ENCODE data around the gene CCDC102A.

Gene CCDC102A

DNA sequence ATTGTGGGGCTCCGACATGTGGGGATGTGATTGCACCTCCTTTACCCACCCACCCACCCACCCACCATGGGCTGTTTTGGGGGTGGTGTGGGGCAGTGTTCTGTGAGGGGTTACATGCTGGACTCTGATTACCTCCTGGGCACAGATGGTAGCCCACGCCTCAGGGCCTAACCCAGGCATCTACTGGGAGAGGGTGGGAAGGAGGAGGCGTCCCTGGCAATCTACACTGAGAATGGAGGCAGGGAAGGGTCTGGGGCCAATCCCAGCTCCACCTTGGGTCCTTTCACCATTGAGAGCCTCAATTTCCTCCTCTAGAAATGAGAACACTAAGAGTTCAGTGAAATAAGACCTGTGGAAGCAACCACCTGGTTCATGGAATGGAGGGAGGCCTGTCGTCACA is 38.3 kb downstream of the CCDC102A start:
- no peak for DNase-seq

DNA sequence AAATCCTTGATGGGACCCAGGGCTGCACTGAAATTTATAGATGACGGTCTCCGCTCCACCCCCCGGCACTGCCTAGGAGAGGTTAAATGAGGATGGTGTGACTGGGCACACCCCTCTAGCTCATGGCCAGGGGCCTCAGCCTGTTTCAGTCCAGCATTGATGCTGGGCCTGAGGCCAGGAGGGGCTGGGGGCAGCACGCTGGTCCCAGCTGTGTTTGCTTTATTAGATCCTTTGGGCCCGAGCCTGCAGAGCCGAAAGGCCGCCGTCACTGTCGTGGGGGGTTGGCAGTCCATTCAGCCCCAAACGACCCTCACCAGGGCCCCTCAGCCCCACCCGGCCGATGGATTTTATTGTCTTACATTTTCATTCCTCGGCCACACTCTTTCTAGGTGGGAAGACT is 39.2 kb downstream of the CCDC102A start:
- DNase-seq = no peak

- no peak for DNase-seq
Measured at GRCh38 chr16:57493767-57494166, 42.6 kb downstream of the CCDC102A start.

DNA sequence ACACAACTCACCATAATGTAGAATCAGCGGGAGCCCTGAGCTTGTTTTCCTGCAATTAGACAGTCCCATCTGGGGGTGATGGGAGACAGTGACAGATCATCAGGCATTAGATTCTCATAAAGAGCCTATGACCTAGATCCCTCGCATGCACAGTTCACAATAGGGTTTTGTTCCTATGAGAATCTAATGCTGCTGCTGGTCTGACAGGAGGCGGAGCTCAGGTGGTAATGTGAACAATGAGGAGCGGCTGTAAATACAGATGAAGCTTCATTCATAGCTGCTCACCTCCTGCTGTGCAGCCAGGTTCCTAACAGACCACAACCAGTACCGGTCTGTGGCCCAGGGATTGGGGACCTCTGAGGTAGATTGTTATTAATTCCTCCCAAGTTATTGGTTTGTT is 47.1 kb downstream of the CCDC102A start:
- no peak for DNase-seq

DNA sequence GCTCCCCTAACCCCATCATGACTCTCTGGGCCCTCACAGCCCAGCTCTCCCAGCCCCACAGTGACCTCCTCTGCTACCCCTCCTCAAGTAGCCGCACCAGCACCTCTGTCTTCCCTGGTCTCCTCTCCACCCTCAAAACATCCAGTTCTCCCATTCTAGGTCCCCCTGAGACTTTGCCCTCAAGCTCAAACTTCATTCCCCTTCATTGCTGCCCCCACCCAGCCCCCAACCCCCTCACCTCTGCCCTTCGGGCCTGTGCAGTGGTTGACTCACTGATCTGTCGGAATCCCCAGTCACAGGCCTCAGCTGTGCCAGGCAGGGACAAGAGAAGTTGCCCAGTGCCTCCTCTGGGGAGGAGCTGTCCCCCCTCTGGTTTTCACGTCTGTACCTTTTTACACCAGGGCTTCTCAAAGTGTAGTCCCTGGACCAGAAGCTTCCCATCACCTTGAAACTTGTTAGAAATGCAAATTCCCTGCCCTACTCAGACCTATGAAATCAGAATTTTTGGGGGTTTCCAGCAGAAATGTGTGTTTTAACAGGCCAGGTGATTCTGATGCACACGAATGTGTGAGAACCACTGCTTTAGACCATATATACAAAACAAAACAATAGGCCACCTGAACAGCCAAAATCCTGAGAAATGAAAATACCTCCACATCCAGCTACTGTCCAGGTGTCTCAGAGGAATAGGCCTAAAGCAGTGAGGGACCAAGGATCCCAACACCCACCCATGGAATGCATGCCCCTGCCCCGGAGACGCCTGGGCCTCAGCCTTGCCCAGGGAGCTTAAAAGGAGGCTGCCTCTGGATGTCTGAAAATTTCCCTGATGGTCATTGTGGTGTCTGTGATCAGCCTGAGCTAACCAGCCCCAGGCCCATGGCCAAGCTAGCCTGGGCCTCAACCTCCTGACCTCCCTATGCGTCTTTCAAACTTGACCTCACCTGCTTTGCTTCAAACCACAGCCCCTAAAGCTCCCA is 49.2 kb downstream of the CCDC102A start:
- no peak for DNase-seq

- DNase-seq = no peak
Measured at GRCh38 chr16:57485916-57486857, 50.2 kb downstream of the CCDC102A start, which contains the start of gene DOK4. TSS of gene DOK4 (minus strand) at chr16:57486493. CDS start at chr16:57479507, 6,986 bp downstream.

DNA sequence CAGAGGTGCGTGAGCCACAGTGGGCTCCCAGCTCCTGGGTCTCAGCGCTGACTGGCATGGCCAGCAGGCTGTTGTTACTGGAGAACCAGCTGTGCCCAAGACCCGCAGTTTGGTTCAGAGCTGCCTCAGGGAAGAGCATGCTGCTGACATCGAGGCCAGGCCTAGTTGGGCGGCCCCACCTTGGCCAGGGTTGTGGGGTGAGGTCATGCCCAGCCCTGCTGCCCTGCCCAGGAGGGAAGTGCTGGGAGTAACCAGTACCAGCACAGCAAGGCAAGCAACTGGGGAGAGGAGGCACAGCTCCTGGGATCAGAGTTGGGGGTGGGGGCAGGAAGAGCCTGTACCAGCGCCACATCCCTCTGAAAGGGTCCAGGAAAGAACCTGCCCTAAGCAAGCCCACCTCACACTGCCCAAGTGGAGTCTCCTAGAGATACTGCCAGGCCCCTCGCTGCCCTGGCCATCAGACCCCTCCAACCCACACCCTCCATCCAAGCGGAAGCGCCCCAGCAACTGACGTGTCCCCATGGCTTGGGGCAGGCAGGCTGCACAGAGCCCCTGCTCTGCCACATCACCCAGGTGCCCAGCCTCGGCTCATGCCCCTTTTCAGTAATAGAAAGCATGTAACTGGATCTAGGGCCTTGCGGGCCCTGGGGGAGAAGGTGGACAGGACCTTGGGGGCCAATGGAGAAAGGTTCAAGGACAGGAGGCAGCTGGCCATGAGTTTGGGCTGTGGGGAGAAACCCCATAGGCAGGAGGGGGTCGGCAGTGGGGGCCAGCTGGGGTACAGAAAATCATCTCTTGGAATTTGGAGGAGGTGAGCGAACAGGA is 51.1 kb downstream of the CCDC102A start:
- DNase-seq = no peak

GRCh38 chr16:57484515-57485005 is 51.8 kb downstream of the CCDC102A start:
- DNase-seq = no peak

- no peak for DNase-seq
Measured at GRCh38 chr16:57483725-57484514, 52.5 kb downstream of the CCDC102A start.

- no peak for DNase-seq
Measured at GRCh38 chr16:57482845-57483545, 53.4 kb downstream of the CCDC102A start.

- no peak for DNase-seq
Measured at GRCh38 chr16:57481421-57481820, 55.0 kb downstream of the CCDC102A start.

DNA sequence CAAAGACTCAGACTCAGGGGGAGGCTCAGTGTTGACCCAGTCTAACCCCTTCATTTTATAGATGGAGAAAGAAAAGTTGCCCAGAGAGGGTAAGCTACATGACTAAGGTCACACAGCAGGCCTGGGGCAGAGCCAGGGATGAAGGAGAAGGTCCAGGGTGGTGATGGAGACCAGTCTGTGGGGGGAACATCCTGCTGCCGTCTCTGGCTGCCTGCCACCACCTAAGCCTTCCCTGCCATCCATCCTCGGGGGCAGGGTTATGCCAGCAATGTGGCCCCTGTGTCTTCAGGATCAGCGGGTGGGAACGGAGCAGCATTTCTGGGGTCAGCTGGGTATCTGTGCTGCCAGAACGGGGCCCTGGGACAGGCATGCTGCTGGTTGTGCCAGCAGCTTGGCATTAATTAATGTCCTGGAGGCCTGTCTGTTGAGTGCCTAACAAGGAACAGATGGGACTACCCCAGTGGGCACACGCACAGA is 55.6 kb downstream of the CCDC102A start:
- DNase-seq = no peak

- DNase-seq = no peak
Measured at GRCh38 chr16:57479976-57480753, 56.2 kb downstream of the CCDC102A start.

- no peak for DNase-seq
Measured at GRCh38 chr16:57479205-57479975, 57.0 kb downstream of the CCDC102A start.

DNA sequence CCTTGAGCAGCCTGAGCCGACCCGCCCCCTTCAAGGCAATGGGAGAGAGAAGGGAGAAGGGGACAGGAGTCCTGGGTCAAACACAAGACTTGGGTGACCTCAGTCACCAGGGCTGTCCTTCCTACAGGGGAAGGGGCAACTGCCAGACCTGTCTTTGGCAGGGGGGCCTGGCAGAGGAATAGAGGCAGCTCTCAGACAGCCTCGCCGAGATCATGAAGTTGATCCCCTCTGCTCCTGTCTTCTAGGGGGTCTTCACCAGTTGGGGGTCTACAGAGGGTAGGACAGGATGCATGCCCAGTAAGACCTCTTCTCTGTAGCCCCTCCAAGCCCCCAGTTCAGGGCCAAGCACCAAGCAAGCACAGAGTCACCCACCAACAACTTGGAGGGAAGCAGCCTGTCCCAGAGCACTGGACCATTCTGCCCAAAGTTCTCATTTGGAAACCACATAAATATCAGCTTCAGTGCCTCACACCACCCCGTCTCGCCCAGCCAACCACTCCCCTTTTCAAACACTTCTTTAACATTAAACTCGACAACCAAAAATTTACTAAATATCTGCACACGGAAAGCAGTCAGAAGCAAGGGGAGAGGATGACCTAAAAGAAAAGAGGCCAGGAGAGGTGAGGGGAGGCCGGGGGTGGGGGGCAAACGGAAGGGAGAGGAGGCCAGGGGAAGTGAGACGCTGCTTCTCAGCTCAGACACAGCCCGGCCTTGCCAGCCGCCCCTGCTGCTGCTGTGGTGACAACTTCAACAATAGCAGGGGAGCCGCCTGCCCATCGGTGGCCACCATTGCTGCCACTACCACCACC is 57.8 kb downstream of the CCDC102A start:
- no peak for DNase-seq

- DNase-seq = no peak
Measured at GRCh38 chr16:57477531-57478202, 58.7 kb downstream of the CCDC102A start.
